Astrocyte of the cerebellum (primary cell): Measurements from ENCODE around the gene SLC22A23.

Experiments used
- DNase-seq: peaks from one replicate; pipeline ENCODE4 v3.0.0-alpha.2; 2011; ENCODE audit warnings: low read depth
- H3K4me3 ChIP-seq: 2 replicates; pipeline ENCODE4 v1.5.1; 2011; ENCODE audit warnings: mild to moderate bottlenecking, low read depth, low read length, moderate library complexity
- CTCF ChIP-seq: IDR thresholded peaks from 2 replicates; pipeline ENCODE4 v1.5.1; 2012; ENCODE audit warnings: low read length, low read depth, moderate library complexity, mild to moderate bottlenecking; ENCODE audit errors: missing control alignments
- in situ Hi-C: cut with HindIII; loops from 2 replicates; pipeline ENCODE4 v1.10.0; 2017; ENCODE audit warnings: low sequenced_read_pairs

Gene SLC22A23

GRCh38 chr6:3403238-3404173 lies 53.3 kb downstream of the SLC22A23 start:
- no peak for DNase-seq
- TF ChIP-seq CTCF = no peak
- no peak overlapping the region for H3K4me3 ChIP-seq
- in situ Hi-C loops = no loop called here

GRCh38 chr6:3402310-3403237 lies 54.3 kb downstream of the SLC22A23 start:
- in situ Hi-C loops = no loop called here
- no peak overlapping the region for H3K4me3 ChIP-seq
- no peak for DNase-seq
- TF ChIP-seq CTCF = no peak

GRCh38 chr6:3400162-3400561 lies 56.7 kb downstream of the SLC22A23 start:
- H3K4me3 ChIP-seq = no peak overlapping the region
- in situ Hi-C loops = no loop called here
- no peak for DNase-seq
- TF ChIP-seq CTCF = no peak

- in situ Hi-C loops = no loop called here
- no peak overlapping the region for H3K4me3 ChIP-seq
- no peak for DNase-seq
- TF ChIP-seq CTCF = no peak
Measured at GRCh38 chr6:3398755-3399696, 57.8 kb downstream of the SLC22A23 start.

GRCh38 chr6:3398165-3398562 lies 58.7 kb downstream of the SLC22A23 start:
- in situ Hi-C loops = no loop called here
- DNase-seq = no peak
- no peak overlapping the region for H3K4me3 ChIP-seq
- TF ChIP-seq CTCF = no peak
